ENCODE measurements around the gene ASCL5. TPM values are rescaled to one million over a fixed set of nuclear protein-coding genes. Genes with fewer than 3 reads are reported as not detected.

Gene ASCL5
- total and polyA plus RNA-seq, 9 of the 15 experiments (the other 6 are each of a cell fraction or from before 2014, with no cell fraction given) = 0.09 TPM; not detected in 8

- TF ChIP-seq BRF1 (IDR thresholded peaks at IDR 0.05; ENCODE audit: borderline replicate concordance, extremely low read depth, insufficient read length) (no peak), XRCC5 (IDR thresholded peaks at IDR 0.05; ENCODE audit: low read depth, low read length) (0 out of 2 replicates have a peak, but pooled peaks have one; percentile 67), CHAMP1 (IDR thresholded peaks at IDR 0.05) (peak; percentile 61; the same call in 1 of the 2 replicates), ZFPM2 (CRISPR knock-in tag; IDR thresholded peaks at IDR 0.05) (no peak), TRIM24 (IDR thresholded peaks at IDR 0.05) (peak; percentile 81 to 91), E2F5 (CRISPR knock-in tag; IDR thresholded peaks at IDR 0.05) (no peak), CBX2 (IDR thresholded peaks at IDR 0.05; ENCODE audit: insufficient read depth, low read length, poor library complexity, severe bottlenecking) (no peak), ZFP36 (IDR thresholded peaks at IDR 0.05; ENCODE audit: low read depth, low read length, partially characterized antibody) (no peak), CREB1 (IDR thresholded peaks at IDR 0.05) (peak; percentile 50; the same call in 1 of the 2 replicates), CREB1 (CRISPR knock-in tag; IDR thresholded peaks at IDR 0.05) (no peak), GATAD2A (IDR thresholded peaks at IDR 0.05) (peak; percentile 83; the same call in 1 of the 2 replicates), MAFF (IDR thresholded peaks at IDR 0.05; ENCODE audit: low read length) (no peak), GMEB1 (CRISPR knock-in tag; IDR thresholded peaks at IDR 0.05) (no peak), ZC3H4 (CRISPR knock-in tag; IDR thresholded peaks at IDR 0.05; ENCODE audit: borderline replicate concordance) (no peak), ZNF609 (CRISPR knock-in tag; IDR thresholded peaks at IDR 0.05; ENCODE audit: borderline replicate concordance) (peak; percentile 66; the same call in 1 of the 2 replicates)
Measured at GRCh38 chr1:201153474-201154388, 26.7 kb upstream of the ASCL5 start (continued).

Measured in K562 (cell line).